Activated T-cell treated with anti-CD3 and anti-CD28 coated beads for 48 hours (primary cell): Measurements from ENCODE around the gene FAM90A26.
A peak's percentile ranks its signal among the peaks of the same experiment; 100 is the strongest.
"Not testable (repeated sequence)": the region's sequence is repeated elsewhere in the genome, so short reads cannot be mapped to it uniquely, and the experiment has no call there.

Experiments used
- DNase-seq: peaks from one replicate; pipeline ENCODE4 v3.0.0-alpha.2; 2020; ENCODE audit warnings: low read depth

FAM90A26 gene, protein sequence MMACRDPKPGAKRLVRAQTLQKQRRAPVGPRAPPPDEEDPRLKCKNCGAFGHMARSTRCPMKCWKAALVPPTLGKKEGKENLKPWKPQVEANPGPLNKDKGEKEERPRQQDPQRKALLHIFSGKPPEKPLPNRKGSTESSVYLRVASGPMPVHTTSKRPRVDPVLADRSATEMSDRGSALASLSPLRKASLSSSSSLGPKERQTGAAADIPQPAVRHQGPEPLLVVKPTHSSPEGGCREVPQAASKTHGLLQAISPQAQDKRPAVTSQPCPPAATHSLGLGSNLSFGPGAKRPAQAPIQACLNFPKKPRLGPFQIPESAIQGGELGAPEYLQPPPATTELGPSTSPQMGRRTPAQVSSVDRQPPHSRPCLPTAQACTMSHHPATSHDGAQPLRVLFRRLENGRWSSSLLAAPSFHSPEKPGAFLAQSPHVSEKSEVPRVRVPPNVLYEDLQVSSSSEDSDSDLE

GRCh38 chr4:9169791-9170459 is at the start of gene FAM90A26:
Gene FAM90A26, plus strand, starts transcription at chr4:9170409. Its CDS starts 2,764 bp downstream, at chr4:9173173.
- not testable (repeated sequence) for DNase-seq

DNA sequence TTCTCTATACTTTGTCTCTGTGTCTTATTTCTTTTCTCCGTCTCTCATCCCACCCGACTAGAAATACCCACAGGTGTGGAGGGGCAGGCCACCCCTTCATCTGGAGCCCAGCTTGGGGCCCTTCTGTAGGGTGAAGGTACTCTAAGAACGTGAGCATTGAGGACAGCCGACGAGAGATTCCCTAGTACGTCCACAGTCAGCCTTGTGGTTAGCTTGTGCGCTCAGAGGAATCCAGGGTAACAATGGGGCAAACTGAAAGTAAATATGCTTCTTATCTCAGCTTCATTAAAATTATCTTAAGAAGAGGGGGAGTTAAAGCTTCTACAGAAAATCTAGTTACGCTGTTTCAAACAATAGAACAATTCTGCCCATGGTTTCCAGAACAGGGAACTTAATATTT is 47.5 kb upstream of the FAM90A26 start:
- DNase-seq, result not testable (repeated sequence)

- DNase-seq, result peak; percentile 9
These were observed 46.6 kb upstream of the FAM90A26 start for GRCh38 chr4:9123572-9124007.

DNA sequence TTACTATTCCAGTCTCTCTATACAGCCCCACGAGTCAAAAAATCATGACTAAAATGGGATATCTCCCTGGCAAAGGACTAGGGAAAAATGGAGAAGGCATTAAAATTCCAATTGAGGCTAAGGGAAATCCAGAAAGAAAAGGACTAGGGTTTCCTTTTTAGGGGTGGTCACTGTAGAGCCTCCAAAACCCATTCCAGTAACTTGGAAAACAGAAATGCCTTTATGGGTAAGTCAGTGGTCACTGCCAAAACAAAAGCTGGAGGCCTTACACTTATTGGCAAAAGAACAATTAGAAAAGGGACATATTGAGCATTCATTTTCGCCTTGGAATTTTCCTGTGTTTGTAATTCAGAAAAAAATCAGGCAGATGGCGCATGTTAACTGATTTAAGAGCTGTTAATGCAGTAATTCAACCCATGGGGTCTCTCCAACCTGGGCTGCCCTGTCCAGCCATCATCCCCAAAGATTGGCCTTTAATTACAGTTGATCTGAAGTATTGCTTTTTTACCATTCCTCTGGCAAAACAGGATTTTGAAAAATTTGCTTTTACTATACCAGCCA is 44.5 kb upstream of the FAM90A26 start:
- DNase-seq, result not testable (repeated sequence)

- not testable (repeated sequence) for DNase-seq
These were observed 38.8 kb upstream of the FAM90A26 start for GRCh38 chr4:9131420-9131819.

DNA sequence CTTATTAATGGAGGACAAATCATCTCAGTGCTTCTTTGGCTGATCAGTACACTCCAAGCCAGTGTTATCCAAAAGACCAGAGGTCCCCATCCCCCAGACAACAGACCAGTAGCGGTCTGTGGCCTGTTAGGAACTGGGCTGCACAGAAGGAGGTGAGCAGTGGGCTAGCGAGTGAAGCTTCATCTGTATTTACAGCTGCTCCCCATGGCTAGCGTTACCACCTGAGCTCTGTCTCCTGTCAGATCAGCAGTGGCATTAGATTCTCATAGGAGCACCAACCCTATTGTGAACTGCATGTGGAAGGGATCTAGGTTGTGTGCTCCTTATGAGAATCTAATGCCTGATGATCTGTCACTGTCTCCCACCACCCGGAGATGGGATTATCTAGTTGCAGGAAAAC is 37.4 kb upstream of the FAM90A26 start:
- not testable (repeated sequence) for DNase-seq

DNA sequence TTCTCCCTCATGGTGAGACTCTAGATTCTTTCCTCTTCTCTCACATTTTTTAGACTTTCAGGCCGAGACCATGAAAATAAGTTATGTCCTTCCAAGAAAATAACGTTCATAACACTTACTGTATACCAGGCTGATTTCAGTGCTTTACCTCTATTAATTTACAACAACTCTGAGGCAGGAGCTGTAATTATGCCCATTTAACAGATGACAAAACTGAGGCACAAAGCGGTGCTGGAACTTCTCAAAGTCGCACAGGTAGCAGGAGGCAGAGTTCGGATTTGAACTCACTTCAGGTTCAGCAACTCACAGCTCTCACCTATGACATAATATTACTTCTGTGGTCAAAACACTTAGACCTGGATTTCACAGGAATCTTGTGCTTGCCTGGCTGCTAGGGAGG is 36.2 kb upstream of the FAM90A26 start:
- DNase-seq, result not testable (repeated sequence)

DNA sequence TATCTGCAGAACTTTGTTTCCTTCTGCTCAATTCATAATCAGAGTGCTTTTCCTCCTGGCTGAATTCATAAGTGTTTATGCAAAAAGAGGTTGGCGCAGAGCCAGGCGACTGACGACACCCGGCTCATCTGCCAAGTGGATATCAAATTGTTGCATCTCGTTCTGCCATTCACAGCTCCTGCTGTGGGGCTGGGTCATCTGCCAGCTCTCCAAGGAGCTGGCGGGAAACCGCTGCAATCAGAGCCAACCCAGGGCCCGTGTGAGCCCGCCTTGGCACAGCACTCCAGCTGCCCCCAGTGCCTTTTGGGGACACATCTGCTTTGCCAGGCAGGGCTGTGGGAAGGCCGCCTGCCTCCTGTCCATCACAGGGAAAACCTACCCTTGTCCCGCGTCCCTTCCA is 35.7 kb upstream of the FAM90A26 start:
- not testable (repeated sequence) for DNase-seq

DNA sequence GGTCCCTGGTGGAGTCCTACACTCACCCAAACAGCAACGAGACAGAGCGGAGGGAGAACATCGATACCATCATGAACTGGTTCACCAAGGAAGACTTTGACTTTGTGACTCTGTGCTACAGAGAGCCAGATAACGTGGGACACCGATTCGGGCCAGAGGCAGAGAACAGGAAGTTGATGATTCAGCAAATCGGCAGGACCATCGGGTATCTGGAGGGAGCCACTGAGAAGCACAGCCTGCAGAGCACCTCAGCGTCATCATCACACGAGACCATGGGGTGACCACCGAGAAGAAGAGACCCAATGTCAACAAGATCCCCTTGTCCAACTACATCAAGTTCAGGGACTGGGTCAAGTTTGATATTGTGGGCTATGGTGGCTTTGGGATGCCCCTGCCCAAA is 29.2 kb upstream of the FAM90A26 start:
- DNase-seq, result not testable (repeated sequence)

DNA sequence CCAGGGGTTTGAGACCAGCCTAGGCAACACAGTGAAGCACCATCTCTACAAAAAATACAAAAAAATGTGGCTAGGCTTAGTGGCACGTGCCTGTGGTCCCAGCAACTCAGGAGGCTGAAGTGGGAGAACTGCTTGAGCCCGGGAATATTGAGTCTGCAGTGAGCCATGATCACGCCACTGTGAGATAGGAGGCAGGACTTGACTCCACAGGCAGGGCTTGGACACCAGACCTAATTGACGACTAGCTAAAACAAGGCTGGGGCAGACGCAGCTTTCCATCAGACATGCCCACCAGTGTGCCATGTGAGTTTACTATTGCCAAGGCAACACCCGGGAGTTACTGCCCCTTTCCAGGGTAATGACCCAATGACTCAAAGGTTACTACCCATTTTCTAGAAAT is 27.4 kb upstream of the FAM90A26 start:
- DNase-seq, result not testable (repeated sequence)

DNA sequence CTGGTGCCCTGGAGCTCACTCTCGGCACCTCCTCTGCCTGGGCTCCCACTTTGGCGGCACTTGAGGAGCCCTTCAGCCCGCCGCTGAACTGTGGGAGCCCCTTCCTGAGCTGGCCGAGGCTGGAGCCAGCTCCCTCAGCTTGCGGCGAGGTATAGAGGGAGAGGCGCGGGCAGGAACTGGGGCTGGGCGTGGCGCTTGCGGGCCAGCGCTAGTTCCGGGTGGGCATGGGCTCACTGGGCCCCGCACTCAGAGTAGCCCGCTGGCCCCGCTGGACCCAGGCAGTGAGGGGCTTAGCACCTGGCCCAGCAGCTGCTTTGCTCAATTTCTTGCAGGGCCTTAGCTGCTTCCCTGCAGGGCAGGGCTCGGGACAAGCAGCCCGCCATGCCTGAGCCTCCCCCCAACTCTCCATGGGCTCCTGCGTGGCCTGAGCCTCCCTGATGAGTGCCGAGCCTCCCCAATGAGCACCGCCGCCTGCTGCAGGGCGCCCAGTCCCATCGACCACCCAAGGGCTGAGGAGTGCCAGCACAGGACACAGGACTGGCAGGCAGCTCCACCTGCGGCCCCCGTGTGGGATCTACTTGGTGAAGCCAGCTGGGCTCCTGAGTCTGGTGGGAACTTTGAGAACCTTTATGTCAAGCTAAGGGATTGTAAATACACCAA is 26.7 kb upstream of the FAM90A26 start:
- no peak for DNase-seq

- no peak for DNase-seq
These were observed 23.2 kb upstream of the FAM90A26 start for GRCh38 chr4:9146967-9147366.

GRCh38 chr4:9147368-9147767 is 22.8 kb upstream of the FAM90A26 start:
- DNase-seq, result not testable (repeated sequence)

DNA sequence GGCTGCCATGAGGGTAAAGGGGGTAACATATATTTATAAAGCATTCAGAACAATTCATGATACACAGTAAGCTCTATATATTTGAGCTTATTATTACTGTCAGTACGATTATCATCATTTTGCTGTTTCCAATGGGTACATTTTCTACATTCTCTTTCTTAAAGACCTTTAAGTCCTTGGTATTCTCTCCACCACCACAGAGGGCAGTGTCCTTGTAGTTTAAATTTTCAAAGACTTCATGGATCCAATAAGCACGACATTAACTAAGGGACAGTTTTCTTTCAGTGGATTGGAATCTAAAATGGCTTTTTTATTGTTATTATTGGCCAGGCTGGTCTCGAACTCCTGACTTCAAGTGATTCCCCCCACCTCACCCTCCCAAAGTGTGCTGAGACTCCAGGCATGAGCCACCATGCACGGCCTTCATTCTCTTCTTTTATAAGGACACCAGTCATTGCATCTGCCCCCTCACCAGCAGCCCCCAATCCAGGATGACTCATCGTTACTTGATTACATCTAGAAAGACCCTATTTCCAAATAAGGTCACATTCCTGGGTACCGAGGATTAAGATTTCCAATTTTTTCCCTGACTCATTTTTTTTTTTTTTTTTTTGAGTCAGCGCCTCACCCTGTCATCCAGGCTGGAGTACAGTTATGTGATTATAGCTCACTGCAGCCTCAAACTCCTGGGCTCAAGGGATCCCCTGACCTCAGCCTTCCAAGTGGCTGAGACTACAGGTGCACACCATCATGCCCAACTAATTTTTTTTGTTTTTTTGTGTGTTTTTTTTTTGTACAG is 21.4 kb upstream of the FAM90A26 start:
- not testable (repeated sequence) for DNase-seq

DNA sequence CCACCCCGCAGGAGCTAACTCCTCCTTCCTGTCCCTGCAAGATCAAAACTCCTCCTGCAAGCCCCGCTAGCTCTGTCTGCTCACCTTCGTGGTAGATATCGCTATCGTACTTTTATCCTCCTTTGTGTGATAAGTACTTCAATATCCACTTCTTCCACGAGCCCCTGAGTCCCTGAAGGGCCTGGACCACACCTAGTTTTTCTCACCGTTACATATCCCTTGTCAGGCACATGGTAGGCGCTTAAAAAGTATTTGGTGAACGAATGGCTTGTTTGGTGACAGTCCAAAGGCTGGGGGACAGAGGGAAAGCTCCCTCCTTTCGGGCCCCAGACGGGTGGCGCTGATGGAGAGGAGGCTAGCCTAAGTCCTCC is 18.4 kb upstream of the FAM90A26 start:
- DNase-seq, result not testable (repeated sequence)

DNA sequence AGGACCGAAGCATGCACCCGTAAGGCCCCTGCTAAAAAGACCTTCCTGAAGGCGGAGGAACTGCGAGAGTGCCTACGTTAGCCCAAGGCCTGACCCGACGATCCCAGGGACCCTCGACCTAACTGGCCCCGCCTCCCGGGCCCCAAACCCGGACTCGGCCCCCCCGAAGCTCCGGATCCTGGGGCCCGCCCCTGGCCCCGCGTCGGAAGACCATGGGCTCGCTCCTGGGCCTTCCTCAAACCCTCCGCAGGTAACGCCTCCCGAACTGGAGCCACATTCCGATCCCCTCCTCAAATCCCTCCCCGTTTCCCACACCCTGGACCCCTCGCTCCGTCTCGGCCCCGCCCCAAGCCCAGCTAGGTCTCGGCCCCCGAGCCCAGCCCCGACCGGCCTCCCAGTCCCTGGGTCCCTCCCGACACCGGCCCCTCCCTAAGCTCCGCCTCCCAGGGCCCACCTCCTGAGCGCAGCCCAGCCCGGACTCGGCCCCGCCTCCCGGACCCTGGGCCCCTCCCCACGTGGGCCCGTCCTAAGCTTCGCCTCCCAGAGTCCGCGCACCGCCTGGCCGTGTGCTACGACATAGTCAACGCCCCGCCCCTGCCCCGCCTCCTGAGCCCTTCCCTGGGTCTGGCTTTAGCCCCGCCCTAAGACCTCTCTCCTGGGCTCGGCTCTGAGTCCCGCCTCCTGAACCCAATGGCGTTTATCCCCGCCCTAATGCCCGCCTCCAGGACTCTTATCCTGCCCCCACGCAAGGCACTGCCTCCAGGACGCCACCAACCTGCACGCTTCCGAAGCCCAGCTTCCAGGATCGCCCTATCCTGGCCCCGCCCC is 17.8 kb upstream of the FAM90A26 start:
- DNase-seq, result peak; percentile 95

DNA sequence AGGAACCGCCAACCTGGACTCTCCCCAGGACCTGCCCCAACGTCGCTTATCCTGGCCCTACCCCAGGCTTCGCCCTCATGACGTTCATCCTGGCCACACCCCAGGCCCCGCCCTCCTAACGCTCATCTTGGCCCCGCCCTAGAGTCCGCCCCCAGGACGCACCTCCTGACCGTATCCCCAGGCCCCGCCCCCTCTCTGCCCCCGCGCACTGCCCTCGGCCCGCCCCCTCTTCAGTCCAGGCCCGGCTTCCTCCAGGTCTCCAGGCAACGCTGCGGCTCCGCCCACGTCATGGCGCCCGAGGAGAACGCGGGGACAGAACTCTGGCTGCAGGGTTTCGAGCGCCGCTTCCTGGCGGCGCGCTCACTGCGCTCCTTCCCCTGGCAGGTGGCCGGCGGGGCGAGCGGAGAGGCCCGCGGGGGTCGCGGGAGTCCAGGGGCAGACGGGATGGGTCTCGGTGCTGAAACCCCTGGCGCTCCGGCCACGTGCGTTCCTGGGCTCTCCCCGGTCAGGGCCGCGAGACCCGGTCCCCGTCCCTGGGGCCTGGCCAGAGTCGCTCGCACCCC is 17.1 kb upstream of the FAM90A26 start:
- DNase-seq, result peak; percentile 93

- DNase-seq, result peak; percentile 11
These were observed 16.5 kb upstream of the FAM90A26 start for GRCh38 chr4:9153571-9154157.

DNA sequence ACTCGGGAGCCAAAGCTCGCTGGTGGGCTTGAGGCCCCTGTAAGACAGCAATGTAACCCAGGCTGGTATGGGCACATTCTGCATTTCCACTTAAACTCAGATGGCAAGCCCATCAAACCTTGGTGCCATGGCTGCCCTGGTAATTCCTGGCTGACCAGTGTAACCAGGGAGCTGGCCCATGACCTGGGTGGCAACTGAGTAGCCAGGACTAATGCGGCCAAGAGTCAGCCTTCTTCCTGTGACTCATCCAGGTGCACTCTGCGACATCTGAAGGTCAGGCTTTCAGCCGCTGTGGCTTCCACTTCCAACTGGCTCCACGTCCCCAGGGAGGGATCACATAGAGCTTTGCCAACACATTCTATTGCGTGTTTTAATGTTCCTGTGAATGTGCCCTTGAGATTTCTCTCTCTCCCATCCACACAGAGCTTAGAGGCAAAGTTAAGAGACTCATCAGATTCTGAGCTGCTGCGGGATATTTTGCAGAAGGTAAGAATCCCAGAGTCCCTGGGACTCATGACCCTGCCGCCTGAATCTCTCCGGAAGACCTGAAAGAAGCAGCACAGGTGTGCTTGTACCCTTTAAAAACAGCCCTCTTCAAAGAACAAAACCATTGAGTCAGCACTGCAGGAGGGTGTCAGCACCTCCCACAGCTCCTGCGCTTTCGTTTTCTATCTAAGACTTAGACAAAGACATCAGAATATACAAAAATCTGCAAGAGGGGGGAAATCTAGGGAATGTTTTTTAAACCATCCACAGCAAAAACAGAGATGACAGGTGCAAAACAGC is 14.9 kb upstream of the FAM90A26 start:
- not testable (repeated sequence) for DNase-seq
